Prostate gland (tissue), 2 donors: Measurements from ENCODE around the gene AFAP1L1. TPM values are rescaled to one million over a fixed set of nuclear protein-coding genes. Genes with fewer than 3 reads are reported as not detected.
A peak's percentile ranks its signal among the peaks of the same experiment; 100 is the strongest.

Experiments
- DNase-seq: peaks from one replicate; pipeline ENCODE4 v3.0.0-alpha.2; 2019; ENCODE audit warnings: low spot score
- H3K27ac ChIP-seq, 2 donors: fragments of 200-600 bp; sonication (generic); 2 replicates each; pipeline ENCODE4 v1.5.1; 2017 to 2019
- H3K27me3 ChIP-seq: fragments of 200-600 bp; sonication (generic); replicated peaks from 2 replicates; pipeline ENCODE4 v1.5.1; 2019; ENCODE audit not compliant: insufficient read depth
- H3K36me3 ChIP-seq, 2 donors: fragments of 200-600 bp; sonication (generic); 1 replicate in 1 of 2; 2 replicates in 1 of 2; pipeline versions ENCODE4 v1.5.1 to v1.8.1; 2017 to 2019
- H3K4me1 ChIP-seq: fragments of 200-600 bp; sonication (generic); replicated peaks from 2 replicates; pipeline ENCODE4 v1.5.1; 2019
- H3K4me3 ChIP-seq, 2 donors: fragments of 200-600 bp; sonication (generic); 2 replicates each; pipeline ENCODE4 v1.5.1; 2017 to 2019
- H3K9me3 ChIP-seq: fragments of 200-600 bp; sonication (generic); 2 replicates; pipeline ENCODE4 v1.5.1; 2017
- POLR2A ChIP-seq: fragments of 450-650 bp; IDR thresholded peaks from one replicate; pipeline ENCODE4 v1.6.1; 2016; ENCODE audit warnings: antibody characterized with exemption, mild to moderate bottlenecking
- POLR2AphosphoS5 ChIP-seq: sonication (generic); formaldehyde crosslinking; IDR thresholded peaks from one replicate; pipeline ENCODE4 v1.6.1; 2017; ENCODE audit warnings: antibody characterized with exemption
- WGBS: methylation state at CpG from one replicate; pipeline ENCODE4 v1.1.5; 2018; 5-methylcytosine and 5-hydroxymethylcytosine counted together
- intact Hi-C: fragments of 100-400 bp; cut with DNase I; formaldehyde crosslinking; loops from one replicate; pipeline ENCODE4 v1.14.2; 2022
- total RNA-seq, 2 donors: library from RNA; depleted of rRNA; stranded (reverse); fragments of >200 nt; gene quantifications; one replicate each; pipeline ENCODE4 v1.1.0, GENCODE V29; 2016
- TF ChIP-seq, protein P1 (sequence below), 4 experiments: fragments of 200-600 bp in 2 of 4; fragments of 450-650 bp in 2 of 4; sonication (generic) in 2 of 4; IDR thresholded peaks; 1 replicate in 3 of 4; 2 replicates in 1 of 4; pipeline ENCODE4 v1.5.1; 2016 to 2019; ENCODE audit warnings: antibody characterized with exemption in 4 of 4, mild to moderate bottlenecking in 2 of 4, moderate library complexity in 2 of 4

Gene AFAP1L1
- total RNA-seq, 2 donors from 2014 or later, result 8.4 to 10.3 TPM

DNA sequence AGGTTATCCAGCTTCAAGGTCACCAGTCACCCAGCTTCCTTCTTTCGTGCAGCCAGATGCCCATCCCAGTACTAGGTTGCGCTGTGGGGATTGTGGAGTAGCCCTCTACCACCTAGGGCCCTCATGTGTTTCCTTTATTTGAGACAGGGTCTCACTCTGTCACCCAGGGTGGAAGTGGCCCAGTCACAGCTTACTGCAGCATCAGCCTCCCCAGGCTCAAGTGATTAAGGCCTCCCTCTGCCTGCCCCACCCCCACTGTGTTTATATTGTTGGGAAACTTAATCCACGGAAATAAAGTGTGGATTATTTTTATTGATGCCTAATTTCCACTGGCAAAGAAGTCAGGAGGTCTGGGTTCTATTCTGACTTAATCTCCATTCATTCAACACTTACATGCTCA is 103.1 kb downstream of the AFAP1L1 start:
- Histone ChIP-seq H3K27me3 (no peaks in the 10 kb centered on the region), H3K9me3 (no peaks in the 10 kb centered on the region), H3K4me3 (no peak overlapping the region), H3K27ac (no peak overlapping the region), H3K36me3 (no peaks in the 10 kb centered on the region), H3K4me1 (no peaks in the 10 kb centered on the region)
- intact Hi-C loops, result no loop called here
- 81% methylated on average over 3 of the region's 3 CpGs for WGBS
- TF ChIP-seq POLR2AphosphoS5 (no peak), POLR2A (no peak)
- TF ChIP-seq, protein P1, sequence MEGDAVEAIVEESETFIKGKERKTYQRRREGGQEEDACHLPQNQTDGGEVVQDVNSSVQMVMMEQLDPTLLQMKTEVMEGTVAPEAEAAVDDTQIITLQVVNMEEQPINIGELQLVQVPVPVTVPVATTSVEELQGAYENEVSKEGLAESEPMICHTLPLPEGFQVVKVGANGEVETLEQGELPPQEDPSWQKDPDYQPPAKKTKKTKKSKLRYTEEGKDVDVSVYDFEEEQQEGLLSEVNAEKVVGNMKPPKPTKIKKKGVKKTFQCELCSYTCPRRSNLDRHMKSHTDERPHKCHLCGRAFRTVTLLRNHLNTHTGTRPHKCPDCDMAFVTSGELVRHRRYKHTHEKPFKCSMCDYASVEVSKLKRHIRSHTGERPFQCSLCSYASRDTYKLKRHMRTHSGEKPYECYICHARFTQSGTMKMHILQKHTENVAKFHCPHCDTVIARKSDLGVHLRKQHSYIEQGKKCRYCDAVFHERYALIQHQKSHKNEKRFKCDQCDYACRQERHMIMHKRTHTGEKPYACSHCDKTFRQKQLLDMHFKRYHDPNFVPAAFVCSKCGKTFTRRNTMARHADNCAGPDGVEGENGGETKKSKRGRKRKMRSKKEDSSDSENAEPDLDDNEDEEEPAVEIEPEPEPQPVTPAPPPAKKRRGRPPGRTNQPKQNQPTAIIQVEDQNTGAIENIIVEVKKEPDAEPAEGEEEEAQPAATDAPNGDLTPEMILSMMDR (IDR thresholded peaks at IDR 0.05), result no peak
- DNase-seq, result no peak

DNA sequence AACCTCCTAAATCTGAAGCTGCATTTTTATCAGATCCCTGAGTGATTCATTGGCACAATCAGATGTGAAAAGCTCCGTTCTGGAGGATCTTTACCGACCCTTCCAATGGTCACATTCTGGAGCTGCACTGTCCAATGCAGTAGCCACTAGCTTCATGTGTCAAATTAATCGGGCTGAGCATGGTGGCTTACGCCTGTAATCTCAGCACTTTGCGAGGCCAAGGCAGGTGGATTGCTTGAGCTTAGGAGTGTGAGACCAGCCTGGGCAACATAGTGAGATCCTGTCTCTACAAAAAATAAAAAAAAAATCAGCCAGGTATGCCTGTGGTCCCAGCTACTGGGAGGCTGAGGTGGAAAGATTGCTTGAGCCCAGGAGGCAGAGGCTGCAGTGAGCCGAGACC is 103.8 kb downstream of the AFAP1L1 start:
- no peak for DNase-seq
- Histone ChIP-seq H3K27ac (no peak overlapping the region), H3K9me3 (no peaks in the 10 kb centered on the region), H3K27me3 (no peaks in the 10 kb centered on the region), H3K4me1 (no peaks in the 10 kb centered on the region), H3K36me3 (no peaks in the 10 kb centered on the region), H3K4me3 (no peak overlapping the region)
- WGBS, result 86% methylated on average over 6 of the region's 6 CpGs
- TF ChIP-seq, protein P1 (IDR thresholded peaks at IDR 0.05), result no peak
- no peak for TF ChIP-seq POLR2AphosphoS5
- no peak for TF ChIP-seq POLR2A
- intact Hi-C loops, result no loop called here

DNA sequence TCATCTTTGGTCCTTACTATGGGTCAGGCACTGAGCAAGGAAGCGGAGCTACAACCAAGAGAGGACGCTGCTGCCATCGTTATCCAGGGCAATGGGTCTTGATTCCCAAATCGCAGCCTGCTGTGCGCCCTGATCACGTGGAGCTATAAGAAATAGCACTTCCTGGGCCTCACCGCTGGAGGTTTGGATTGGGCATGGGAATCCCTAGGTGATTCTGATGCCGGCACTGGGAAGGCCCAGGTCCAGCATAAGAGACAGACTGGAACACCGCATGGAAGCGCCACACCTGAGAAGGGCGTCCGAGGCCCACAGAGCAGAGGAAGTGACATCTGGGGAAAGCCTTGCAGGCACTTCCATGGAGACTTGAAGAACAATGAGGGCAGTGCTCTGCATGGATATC is 104.4 kb downstream of the AFAP1L1 start:
- intact Hi-C loops, result no loop called here
- Histone ChIP-seq H3K9me3 (no peaks in the 10 kb centered on the region), H3K36me3 (no peaks in the 10 kb centered on the region), H3K27ac (no peak overlapping the region), H3K4me1 (no peaks in the 10 kb centered on the region), H3K27me3 (no peaks in the 10 kb centered on the region), H3K4me3 (no peak overlapping the region)
- TF ChIP-seq POLR2AphosphoS5, result no peak
- TF ChIP-seq POLR2A, result no peak
- TF ChIP-seq, protein P1 (IDR thresholded peaks at IDR 0.05), result no peak
- 96% methylated on average over 12 of the region's 12 CpGs for WGBS
- DNase-seq, result no peak

DNA sequence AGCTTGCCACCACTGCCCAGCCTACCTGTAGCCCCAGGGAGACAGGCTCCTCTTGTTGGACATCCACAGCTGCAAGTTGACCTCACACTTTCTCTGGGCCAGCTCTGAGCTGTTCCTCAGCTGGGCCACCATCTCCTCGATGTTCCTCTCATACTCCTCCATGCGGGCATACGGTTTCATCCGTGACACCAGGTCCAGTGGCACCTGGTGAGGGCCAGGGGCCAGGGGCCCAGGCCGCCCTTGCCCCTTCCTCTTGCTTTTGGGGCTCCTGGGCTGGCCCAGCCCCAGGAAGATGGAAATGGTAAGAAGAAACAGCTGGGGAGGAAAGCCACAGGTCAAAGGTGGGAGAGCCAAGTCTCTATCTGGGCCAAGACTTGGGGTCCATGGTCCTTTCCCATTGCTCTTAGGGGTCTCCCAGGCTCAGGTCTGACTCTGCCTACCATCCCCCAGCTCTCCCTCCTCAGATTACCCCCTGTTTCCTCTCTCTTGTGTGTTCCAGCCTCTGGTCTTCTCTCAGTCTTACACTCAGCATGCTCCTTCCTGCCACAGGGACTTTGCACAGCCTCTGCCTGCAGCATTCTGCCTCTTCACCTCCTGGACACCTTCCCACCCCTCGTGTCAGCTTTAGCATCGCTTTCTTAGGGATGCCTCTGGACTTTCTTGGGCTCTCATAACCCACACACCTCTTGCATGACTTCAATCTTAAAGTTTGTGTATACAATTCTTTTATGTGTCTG is 105.2 kb downstream of the AFAP1L1 start:
- DNase-seq, result no peak
- Histone ChIP-seq H3K9me3 (no peaks in the 10 kb centered on the region), H3K27me3 (no peaks in the 10 kb centered on the region), H3K36me3 (no peaks in the 10 kb centered on the region), H3K4me1 (no peaks in the 10 kb centered on the region), H3K27ac (no peak overlapping the region), H3K4me3 (no peak overlapping the region)
- intact Hi-C loops, result no loop called here
- 95% methylated on average over 7 of the region's 7 CpGs for WGBS
- TF ChIP-seq, protein P1 (IDR thresholded peaks at IDR 0.05), result no peak
- TF ChIP-seq POLR2AphosphoS5 (no peak), POLR2A (no peak)

DNA sequence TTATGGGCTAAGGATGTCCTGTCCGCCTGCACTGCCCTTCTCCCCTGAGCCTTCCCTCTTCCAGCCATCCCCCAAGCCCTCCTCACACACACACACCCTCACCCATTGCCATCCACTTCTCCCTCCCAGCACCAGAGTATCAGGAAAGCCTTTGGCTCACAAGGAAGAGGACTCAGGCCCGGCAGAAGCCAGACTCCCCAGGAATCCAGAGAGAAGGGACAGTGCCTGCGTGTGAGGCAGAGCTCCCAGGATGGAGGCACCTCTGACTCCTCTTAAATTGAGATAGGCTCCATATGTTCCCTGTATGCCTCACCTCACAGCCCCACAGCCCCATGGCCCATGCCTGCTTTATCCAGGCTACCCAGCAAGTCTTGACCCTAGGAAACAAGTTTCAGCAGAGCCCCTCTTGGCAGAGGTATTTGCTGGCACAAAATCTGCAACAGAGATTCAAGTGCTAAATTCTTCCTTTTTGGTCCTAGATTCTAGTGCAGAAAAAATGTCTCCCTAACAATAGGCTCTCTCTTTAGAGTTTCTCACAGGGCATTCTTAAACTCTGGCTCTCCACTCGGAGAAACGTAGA is 106.7 kb downstream of the AFAP1L1 start:
- TF ChIP-seq, protein P1 (IDR thresholded peaks at IDR 0.05), result no peak
- no peak for TF ChIP-seq POLR2A
- no peak for TF ChIP-seq POLR2AphosphoS5

More for the DNA sequence above, 106.7 kb downstream of the AFAP1L1 start:
- WGBS, result 30% methylated on average over 5 of the region's 5 CpGs
- Histone ChIP-seq H3K27me3 (no peaks in the 10 kb centered on the region), H3K4me3 (no peak overlapping the region), H3K36me3 (no peaks in the 10 kb centered on the region), H3K4me1 (no peaks in the 10 kb centered on the region), H3K27ac (peak overlapping the region; percentile 72 to 74), H3K9me3 (no peaks in the 10 kb centered on the region)
- DNase-seq, result no peak
- intact Hi-C loops, result no loop called here
